Psoas muscle (tissue), 8 donors: ENCODE data around the gene CABLES1. TPM values are rescaled to one million over a fixed set of nuclear protein-coding genes. Genes with fewer than 3 reads are reported as not detected.
A peak's percentile ranks its signal among the peaks of the same experiment; 100 is the strongest.

Experiments
- ATAC-seq, 4 donors: fragments of 200-7000 bp; cut with Tn5 transposase; one replicate each; pipeline ENCODE4 v1.9.1; 2020; ENCODE audit warnings: moderate library complexity in 3 of 4, mild to moderate bottlenecking in 2 of 4
- DNase-seq, 2 donors: peaks; one replicate each; pipeline ENCODE4 v3.0.0-alpha.2; 2020
- H3K27ac ChIP-seq: fragments of 200-600 bp; one replicate; pipeline ENCODE4 v1.8.0; 2022
- H3K27me3 ChIP-seq, 3 donors: fragments of 200-600 bp in 1 of 3; one replicate each; pipeline versions ENCODE4 v1.6.1 to v1.8.0; 2013 to 2022; ENCODE audit warnings: low read length in 2 of 3, mild to moderate bottlenecking in 2 of 3, moderate library complexity in 1 of 3; ENCODE audit not compliant: insufficient read depth in 3 of 3
- H3K36me3 ChIP-seq, 2 donors: fragments of 200-600 bp in 1 of 2; one replicate each; pipeline versions ENCODE4 v1.6.1 to v1.8.0; 2013 to 2022; ENCODE audit warnings: low read depth in 1 of 2, mild to moderate bottlenecking in 1 of 2, moderate library complexity in 1 of 2; ENCODE audit not compliant: insufficient read depth in 1 of 2
- H3K4me1 ChIP-seq: fragments of 200-600 bp; one replicate; pipeline ENCODE4 v1.8.0; 2022
- H3K4me3 ChIP-seq: fragments of 200-600 bp; one replicate; pipeline ENCODE4 v1.8.0; 2022; ENCODE audit warnings: mild to moderate bottlenecking
- H3K9me3 ChIP-seq: fragments of 200-600 bp; one replicate; pipeline ENCODE4 v1.8.0; 2022
- CTCF ChIP-seq: fragments of 200-600 bp; IDR thresholded peaks from one replicate; pipeline ENCODE4 v1.8.0; 2022; ENCODE audit warnings: antibody characterized with exemption
- WGBS, 3 donors: extraction: QIAGEN DNeasy Blood & Tissue Kit; methylation state at CpG; one replicate each; pipeline versions ENCODE4 v1.1.6 to v1.1.7; 2013; 5-methylcytosine and 5-hydroxymethylcytosine counted together
- intact Hi-C, 2 donors: fragments of 100-400 bp; cut with DNase I; formaldehyde crosslinking; loops; one replicate each; pipeline versions ENCODE4 v1.11.0 to v1.14.2; 2022
- polyA plus RNA-seq, 3 donors: library from polyadenylated mRNA; stranded (reverse); fragments of 200-250 nt; gene quantifications; one replicate each; pipeline ENCODE4 v1.2.3, GENCODE V29; 2013
- total RNA-seq, 4 donors: library from RNA; stranded (reverse); fragmentation: NEBNext Ultra II Directional in 2 of 4; extraction: Animal tissue kit (Norgen Biotek cat#: 25700) in 2 of 4; gene quantifications; one replicate each; pipeline versions ENCODE4 v1.2.1 to v1.2.4, GENCODE V29; 2021 to 2023
- donor health status: healthy with polysubstance abuse.
- donor health status: DM: no; HTN: no; CAD: no; lungs with moderate emphysema.
- donor health status: Bipolar disorder and iron deficiency.
- donor health status: healthy.
- donor health status: DM: yes; HTN: yes; CAD: no.
- donor health status: DM: no; HTN: no; CAD: no.
- donor health status: DM: no; HTN: no; CAD: no.
- donor health status: DM: yes; HTN: yes; CAD: no.

The CABLES1 gene
- total and polyA plus RNA-seq, 7 donors = 0.42 to 1.5 (median 0.98) TPM

GRCh38 chr18:23273443-23273966 is 138.2 kb downstream of the CABLES1 start:
- WGBS, 3 donors = 88 to 90% (median 89%) methylated on average over 10 of the region's 10 CpGs
- intact Hi-C loops = no loop called here
- Histone ChIP-seq H3K9me3 (no peaks in the 10 kb centered on the region), H3K4me1 (no peaks in the 10 kb centered on the region), H3K4me3 (no peak overlapping the region), H3K27ac (no peak overlapping the region), H3K36me3 (no peaks in the 10 kb centered on the region), H3K27me3 (no peaks in the 10 kb centered on the region)
- DNase-seq (no peak), ATAC-seq (no peak)
- TF ChIP-seq CTCF = no peak

GRCh38 chr18:23274638-23275482 is 139.6 kb downstream of the CABLES1 start:
- WGBS, 3 donors = 79 to 85% (median 85%) methylated on average over 17 of the region's 17 CpGs
- Histone ChIP-seq H3K27me3 (no peaks in the 10 kb centered on the region), H3K4me1 (no peaks in the 10 kb centered on the region), H3K9me3 (no peaks in the 10 kb centered on the region), H3K4me3 (no peak overlapping the region), H3K36me3 (no peaks in the 10 kb centered on the region), H3K27ac (no peak overlapping the region)
- intact Hi-C loops = no loop called here
- no peak for ATAC-seq
- no peak for TF ChIP-seq CTCF
- no peak for DNase-seq

GRCh38 chr18:23276451-23276850 is 141.2 kb downstream of the CABLES1 start:
- intact Hi-C loops = no loop called here
- peak in 1 of 4 donors; percentile 22 for ATAC-seq
- Histone ChIP-seq H3K27me3 (no peaks in the 10 kb centered on the region), H3K4me3 (no peak overlapping the region), H3K27ac (no peak overlapping the region), H3K4me1 (no peaks in the 10 kb centered on the region), H3K9me3 (no peaks in the 10 kb centered on the region), H3K36me3 (no peaks in the 10 kb centered on the region)
- WGBS, 3 donors = 16 to 51% (median 29%) methylated on average over 5 of the region's 5 CpGs
- no peak for TF ChIP-seq CTCF
- DNase-seq = no peak

GRCh38 chr18:23277399-23277798 is 142.1 kb downstream of the CABLES1 start:
- no peak for ATAC-seq
- TF ChIP-seq CTCF = no peak

More at GRCh38 chr18:23277399-23277798, 142.1 kb downstream of the CABLES1 start:
- no peaks in the 10 kb centered on the region for H3K36me3 ChIP-seq
- no peak overlapping the region for H3K4me3 ChIP-seq
- no peak for DNase-seq
- no peaks in the 10 kb centered on the region for H3K9me3 ChIP-seq
- no peaks in the 10 kb centered on the region for H3K4me1 ChIP-seq
- H3K27me3 ChIP-seq = no peaks in the 10 kb centered on the region
- intact Hi-C loops = no loop called here
- H3K27ac ChIP-seq = no peak overlapping the region
